GM21528 (cell line): Measurements from ENCODE around the gene RARB.
A peak's percentile ranks its signal among the peaks of the same experiment; 100 is the strongest.

Experiments used
- ATAC-seq: cut with Tn5 transposase; IDR thresholded peaks from one replicate; pipeline ENCODE4 v1.9.1; 2021; ENCODE audit warnings: mild to moderate bottlenecking, moderate library complexity; ENCODE audit not compliant: unreplicated experiment, low FRiP score

Gene RARB

GRCh38 chr3:25588441-25589103 lies 160.5 kb downstream of the RARB start:
- no peak for ATAC-seq

- ATAC-seq, result no peak
Measured at GRCh38 chr3:25589104-25589782, 161.2 kb downstream of the RARB start.

GRCh38 chr3:25589783-25590258 lies 161.8 kb downstream of the RARB start:
- ATAC-seq, result no peak

GRCh38 chr3:25592510-25592968 lies 164.5 kb downstream of the RARB start:
- ATAC-seq, result no peak

GRCh38 chr3:25593001-25593400 lies 164.9 kb downstream of the RARB start:
- ATAC-seq, result no peak

GRCh38 chr3:25594007-25594502 lies 166.0 kb downstream of the RARB start:
- peak; percentile 48 for ATAC-seq

- ATAC-seq, result no peak
Measured at GRCh38 chr3:25597535-25598101, 169.6 kb downstream of the RARB start.

- ATAC-seq, result no peak
Measured at GRCh38 chr3:25603703-25604102, 175.6 kb downstream of the RARB start.

GRCh38 chr3:25604107-25604805 lies 176.2 kb downstream of the RARB start:
- no peak for ATAC-seq

GRCh38 chr3:25610167-25610566 lies 182.1 kb downstream of the RARB start:
- ATAC-seq, result no peak

GRCh38 chr3:25610779-25611178 lies 182.7 kb downstream of the RARB start:
- no peak for ATAC-seq

- ATAC-seq, result no peak
Measured at GRCh38 chr3:25611193-25611592, 183.1 kb downstream of the RARB start.

- ATAC-seq, result no peak
Measured at GRCh38 chr3:25618028-25618427, 190.0 kb downstream of the RARB start.

- ATAC-seq, result no peak
Measured at GRCh38 chr3:25619382-25619781, 191.3 kb downstream of the RARB start.

- no peak for ATAC-seq
Measured at GRCh38 chr3:25620493-25620892, 192.4 kb downstream of the RARB start.

- no peak for ATAC-seq
Measured at GRCh38 chr3:25621087-25621486, 193.0 kb downstream of the RARB start.

GRCh38 chr3:25631989-25632388 lies 203.9 kb downstream of the RARB start:
- no peak for ATAC-seq

GRCh38 chr3:25633919-25634318 lies 205.9 kb downstream of the RARB start:
- ATAC-seq, result no peak

- ATAC-seq, result no peak
Measured at GRCh38 chr3:25635038-25635437, 207.0 kb downstream of the RARB start.
